AG10803 (cell line): ENCODE results near the gene BGN.

ENCODE experiments used
- DNase-seq: peaks from one replicate; pipeline ENCODE4 v3.0.0; 2010; ENCODE audit warnings: low read depth
- H3K4me3 ChIP-seq: 2 replicates; pipeline ENCODE4 v1.5.1; 2011; ENCODE audit warnings: mild to moderate bottlenecking, low read length, control low read depth
- TF ChIP-seq, protein P1 (sequence below): conservative IDR thresholded peaks from 2 replicates; pipeline ENCODE4 v1.5.1; 2011; ENCODE audit warnings: mild to moderate bottlenecking, low read length, control low read depth, inconsistent platforms

Gene BGN

DNA sequence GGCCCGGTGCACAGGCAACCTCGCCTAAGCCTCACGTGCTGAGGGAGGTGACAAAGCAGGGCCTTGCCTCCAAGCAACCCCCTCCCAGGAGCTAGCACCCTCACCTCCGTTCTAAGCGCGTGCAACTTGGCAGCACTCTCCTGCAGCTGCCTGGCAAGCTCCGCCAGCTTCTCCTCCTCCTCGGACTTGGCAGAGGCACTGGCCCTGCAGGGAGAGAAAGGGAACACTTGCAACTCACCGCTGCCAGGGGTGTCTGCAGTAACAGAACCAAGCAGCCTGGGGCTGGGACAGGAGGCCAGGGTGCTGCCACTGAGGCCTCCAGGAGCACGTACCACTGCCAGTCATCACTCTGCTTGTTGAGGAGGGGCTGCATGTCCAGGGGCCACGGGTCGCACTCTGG lies 38.6 kb upstream of the BGN start:
- DNase-seq = no peak
- TF ChIP-seq, protein P1, sequence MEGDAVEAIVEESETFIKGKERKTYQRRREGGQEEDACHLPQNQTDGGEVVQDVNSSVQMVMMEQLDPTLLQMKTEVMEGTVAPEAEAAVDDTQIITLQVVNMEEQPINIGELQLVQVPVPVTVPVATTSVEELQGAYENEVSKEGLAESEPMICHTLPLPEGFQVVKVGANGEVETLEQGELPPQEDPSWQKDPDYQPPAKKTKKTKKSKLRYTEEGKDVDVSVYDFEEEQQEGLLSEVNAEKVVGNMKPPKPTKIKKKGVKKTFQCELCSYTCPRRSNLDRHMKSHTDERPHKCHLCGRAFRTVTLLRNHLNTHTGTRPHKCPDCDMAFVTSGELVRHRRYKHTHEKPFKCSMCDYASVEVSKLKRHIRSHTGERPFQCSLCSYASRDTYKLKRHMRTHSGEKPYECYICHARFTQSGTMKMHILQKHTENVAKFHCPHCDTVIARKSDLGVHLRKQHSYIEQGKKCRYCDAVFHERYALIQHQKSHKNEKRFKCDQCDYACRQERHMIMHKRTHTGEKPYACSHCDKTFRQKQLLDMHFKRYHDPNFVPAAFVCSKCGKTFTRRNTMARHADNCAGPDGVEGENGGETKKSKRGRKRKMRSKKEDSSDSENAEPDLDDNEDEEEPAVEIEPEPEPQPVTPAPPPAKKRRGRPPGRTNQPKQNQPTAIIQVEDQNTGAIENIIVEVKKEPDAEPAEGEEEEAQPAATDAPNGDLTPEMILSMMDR = no peak
- no peak overlapping the region for H3K4me3 ChIP-seq

DNA sequence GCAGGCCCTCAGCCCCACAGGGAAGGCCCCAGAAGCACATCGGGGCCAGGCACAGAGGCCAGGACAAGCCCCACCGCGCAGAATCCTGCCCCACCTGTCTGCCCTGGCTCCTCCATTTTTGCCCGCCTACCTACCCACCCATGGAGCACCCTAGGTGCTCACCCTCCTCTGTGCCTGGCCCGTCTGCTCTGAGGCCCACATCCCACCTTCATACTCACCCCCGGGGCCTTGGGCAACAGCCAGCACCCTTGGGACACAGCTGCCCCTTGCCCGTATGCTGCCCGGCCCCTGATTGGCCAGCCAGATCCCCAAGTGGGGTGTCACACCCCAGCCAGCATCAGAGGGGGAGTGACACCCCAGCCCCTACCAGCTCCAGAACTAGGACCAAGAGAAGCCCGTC lies 38.1 kb upstream of the BGN start:
- TF ChIP-seq, protein P1 = no peak
- DNase-seq = no peak
- no peak overlapping the region for H3K4me3 ChIP-seq

DNA sequence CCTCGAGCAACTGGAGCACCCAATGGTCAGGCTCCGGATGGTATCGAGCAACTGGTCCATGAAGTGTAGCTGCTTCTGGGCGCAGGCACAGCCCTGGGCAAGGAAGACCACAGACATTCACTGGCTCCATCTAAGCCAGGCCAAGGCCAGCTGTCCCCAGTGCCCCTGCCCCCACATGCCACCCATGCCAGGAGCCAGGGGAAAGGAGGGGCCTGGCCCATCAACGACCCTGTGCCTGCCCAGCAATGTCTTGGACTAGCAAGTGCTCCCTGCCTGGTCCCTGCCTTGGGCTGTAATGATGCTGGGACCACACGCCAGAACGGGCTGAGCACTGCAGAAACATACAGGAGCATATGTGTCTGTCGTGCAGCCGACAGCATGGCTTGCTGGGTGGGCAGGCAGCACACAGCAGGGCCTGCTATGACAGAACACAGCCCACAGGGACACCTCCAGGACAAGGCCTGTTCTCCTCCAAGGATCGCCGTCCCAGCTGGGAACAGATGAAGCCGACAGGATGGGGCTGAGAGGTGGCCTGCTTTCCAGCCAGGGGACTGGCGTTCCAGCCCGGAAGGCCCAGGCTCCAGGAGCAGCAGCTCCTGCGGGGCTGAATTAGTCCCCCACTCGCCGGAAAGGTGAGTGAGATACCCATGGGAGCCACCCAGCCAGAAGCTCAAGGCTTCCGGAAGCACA lies 37.5 kb upstream of the BGN start:
- H3K4me3 ChIP-seq = no peak overlapping the region
- DNase-seq = no peak
- TF ChIP-seq, protein P1 = no peak

DNA sequence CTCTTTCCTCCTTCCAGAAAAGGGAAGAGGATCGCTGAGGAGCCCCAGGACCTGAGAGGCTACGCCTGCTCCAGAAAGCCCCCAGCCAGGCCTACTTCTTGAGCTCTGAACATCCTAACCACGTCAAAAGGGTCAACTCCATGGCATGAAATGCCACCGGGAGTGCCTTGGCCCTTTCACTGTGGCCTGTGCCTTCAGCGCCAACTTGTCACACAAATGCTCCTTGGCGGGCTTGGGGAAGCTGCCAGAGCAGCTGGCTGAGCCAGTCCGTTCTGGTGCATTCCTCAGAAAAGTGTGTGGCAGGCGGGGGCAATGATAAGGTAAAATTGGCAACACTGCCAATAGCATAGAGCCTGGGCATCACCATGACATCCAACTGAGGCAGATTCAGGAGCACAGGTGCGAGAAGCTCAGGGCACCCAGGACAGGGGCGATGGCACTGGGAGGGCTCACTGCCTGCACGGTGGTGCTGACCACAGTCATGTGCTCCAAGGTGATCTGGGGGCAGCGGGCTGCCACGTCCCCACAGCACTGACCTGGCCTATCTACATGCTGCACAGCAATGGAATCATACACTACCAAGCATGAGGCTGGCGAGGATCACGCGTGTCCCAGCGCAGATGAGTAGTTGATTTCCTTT lies 36.8 kb upstream of the BGN start:
- no peak overlapping the region for H3K4me3 ChIP-seq
- TF ChIP-seq, protein P1 = no peak
- DNase-seq = no peak

DNA sequence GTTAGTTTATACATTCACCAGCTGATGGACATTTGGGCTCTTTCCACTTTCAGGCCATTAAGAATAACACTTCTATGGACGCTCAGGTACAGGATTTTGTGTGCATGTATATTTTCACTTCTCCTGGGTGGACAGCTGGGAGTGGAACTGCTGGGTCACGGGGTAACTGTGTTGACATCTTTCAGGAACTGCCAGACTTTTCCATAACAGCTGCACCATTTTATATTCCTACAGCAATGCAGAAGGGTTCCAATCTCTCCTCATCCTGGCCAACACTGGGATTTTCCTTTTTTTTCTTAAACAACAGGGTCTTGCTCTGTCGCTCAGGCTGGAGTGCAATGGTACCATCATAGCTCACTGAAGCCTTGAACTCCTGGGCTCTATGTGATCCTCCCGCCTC lies 36.3 kb upstream of the BGN start:
- no peak for DNase-seq
- TF ChIP-seq, protein P1 = no peak
- no peak overlapping the region for H3K4me3 ChIP-seq

DNA sequence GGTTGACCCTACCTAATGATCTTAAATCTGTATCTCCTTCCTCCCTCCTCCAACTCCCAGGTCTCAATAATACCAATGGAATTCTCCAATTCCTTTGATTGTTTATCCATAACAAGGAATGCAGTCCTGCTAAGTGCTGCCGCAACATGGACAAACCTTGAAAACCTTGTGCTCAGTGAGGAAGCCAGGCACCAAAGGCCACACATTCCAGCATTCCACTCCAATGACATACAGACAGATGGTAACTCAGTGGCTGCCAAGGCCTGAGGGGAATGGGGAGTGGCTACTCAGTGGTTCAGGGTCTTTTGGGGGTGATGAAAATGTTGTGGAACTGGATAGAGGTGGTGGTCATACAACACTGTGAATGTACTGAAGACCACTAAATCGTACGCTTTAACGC lies 34.8 kb upstream of the BGN start:
- H3K4me3 ChIP-seq = no peak overlapping the region
- TF ChIP-seq, protein P1 = peak; percentile 21; the same call in 1 of the 2 replicates
- DNase-seq = peak; percentile 73

DNA sequence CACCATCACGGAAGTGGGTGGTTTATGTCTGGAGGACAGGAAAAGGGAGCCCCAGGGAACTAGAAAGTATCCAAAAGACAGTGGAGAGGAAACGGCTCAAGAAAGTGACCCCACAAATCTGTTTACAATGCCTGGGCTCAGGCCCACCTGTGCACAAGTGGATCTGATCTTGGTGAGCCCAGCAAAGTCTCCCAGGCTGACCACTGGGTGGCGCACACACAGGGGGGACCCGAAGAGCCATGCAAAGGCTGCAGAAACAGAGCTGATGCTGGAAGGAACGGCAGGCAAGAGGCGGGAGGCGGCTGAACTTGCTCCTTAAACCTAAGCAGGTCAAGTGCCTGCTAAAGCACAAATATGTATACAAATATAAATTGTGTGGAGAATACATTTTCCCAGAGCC lies 34.0 kb upstream of the BGN start:
- TF ChIP-seq, protein P1 = peak; percentile 60
- H3K4me3 ChIP-seq = no peak overlapping the region
- peak; percentile 36 for DNase-seq
